HUES64 (cell line): ENCODE data around the gene IKBKE.

Experiments
- H3K27ac ChIP-seq: 2 replicates; pipeline ENCODE4 v1.7.0; 2013; ENCODE audit warnings: low read depth, low read length, inconsistent platforms
- H3K27me3 ChIP-seq: 2 replicates; pipeline ENCODE4 v1.6.1; 2013; ENCODE audit warnings: mild to moderate bottlenecking, low read length; ENCODE audit not compliant: insufficient read depth
- H3K36me3 ChIP-seq: 2 replicates; pipeline ENCODE4 v1.6.1; 2013; ENCODE audit warnings: mild to moderate bottlenecking, low read length; ENCODE audit not compliant: insufficient read depth
- H3K4me1 ChIP-seq: 2 replicates; pipeline ENCODE4 v1.6.1; 2013; ENCODE audit warnings: mild to moderate bottlenecking, low read length, moderate library complexity; ENCODE audit not compliant: insufficient read depth
- H3K4me3 ChIP-seq: 2 replicates; pipeline ENCODE4 v1.5.1; 2013; ENCODE audit warnings: mild to moderate bottlenecking, low read length, moderate library complexity
- H3K9ac ChIP-seq: 2 replicates; pipeline ENCODE4 v1.6.1; 2013; ENCODE audit warnings: mild to moderate bottlenecking, low read depth, low read length
- H3K9me3 ChIP-seq: 2 replicates; pipeline ENCODE4 v1.6.1; 2013; ENCODE audit warnings: low read depth, low read length; ENCODE audit not compliant: insufficient read depth
- WGBS: fragments of 150-250, 120-280 bp; methylation state at CpG from one replicate; pipeline ENCODE4 v1.1.7; 2013; ENCODE audit warnings: missing lambda C conversion rate; 5-methylcytosine and 5-hydroxymethylcytosine counted together

The IKBKE gene

DNA sequence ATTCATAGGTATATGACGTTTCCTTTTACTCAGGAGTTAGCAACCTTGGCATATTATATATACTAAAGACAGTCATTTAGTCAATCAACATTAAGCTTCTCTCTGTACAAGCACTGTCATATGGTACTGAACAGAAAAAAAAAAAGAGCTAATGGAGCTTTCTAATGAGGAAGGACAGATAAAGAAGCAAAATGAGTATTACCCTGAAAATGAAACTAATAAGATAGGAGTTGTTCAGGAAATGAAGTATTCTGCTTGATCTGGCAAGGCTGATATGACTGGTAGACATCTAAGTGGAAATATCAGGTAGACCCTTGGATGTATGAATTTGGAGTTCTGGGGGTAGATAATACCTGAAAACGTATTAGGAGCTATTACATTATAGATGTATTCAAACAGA lies 4.3 kb upstream of the IKBKE start:
- Histone ChIP-seq H3K27me3 (peaks cover 8% of the 10 kb centered on the region; the same call in 1 of the 2 replicates), H3K4me1 (peaks cover 21% of the 10 kb centered on the region)
- WGBS: 78% methylated on average over 1 of the region's 2 CpGs

DNA sequence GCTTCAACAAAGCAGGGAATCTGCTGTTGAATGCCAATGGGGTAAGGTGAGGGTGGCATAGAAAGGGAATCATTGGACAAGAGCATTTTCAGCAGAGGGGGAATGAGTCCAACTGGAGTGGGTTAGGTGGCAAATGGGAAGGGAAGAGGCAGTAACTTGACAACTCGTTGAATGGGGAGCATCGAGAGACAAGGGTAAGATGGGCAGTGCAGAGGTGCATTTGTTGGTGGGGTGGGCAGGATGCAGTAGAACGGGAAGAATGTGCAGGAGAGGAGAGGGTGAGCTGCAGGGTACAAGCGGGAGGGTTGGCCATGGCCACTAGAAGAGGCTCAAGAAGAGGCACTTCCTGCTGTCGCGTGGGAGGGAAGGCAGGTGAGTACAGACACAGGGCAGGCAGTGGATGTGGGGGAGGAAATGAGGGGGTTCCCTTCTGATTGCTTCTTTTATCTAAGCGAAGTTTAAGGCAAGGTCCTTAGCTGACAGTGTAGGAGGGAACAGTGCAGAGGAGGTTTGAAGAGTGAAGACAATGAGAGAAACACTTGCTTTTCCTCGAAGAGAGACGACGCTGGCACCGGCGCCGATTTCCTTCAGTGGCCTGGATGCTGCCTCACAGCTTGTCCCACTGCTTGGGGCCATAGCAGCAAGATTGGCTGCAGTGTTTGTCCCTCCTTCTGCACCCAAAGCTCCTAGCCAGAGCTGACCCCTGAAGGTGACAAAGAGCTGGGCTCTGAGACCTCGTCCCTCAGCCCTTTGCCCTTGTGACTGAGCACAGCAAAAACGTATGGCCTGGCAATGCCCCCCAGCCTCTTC lies 3.2 kb upstream of the IKBKE start:
- Histone ChIP-seq H3K27me3 (peaks cover 8% of the 10 kb centered on the region; the same call in 1 of the 2 replicates), H3K9me3 (no peaks in the 10 kb centered on the region), H3K9ac (no peak overlapping the region), H3K4me3 (no peak overlapping the region), H3K27ac (no peak overlapping the region), H3K4me1 (peaks cover 32% of the 10 kb centered on the region), H3K36me3 (peaks cover 12% of the 10 kb centered on the region; the same call in 1 of the 2 replicates)
- 77% methylated on average over 15 of the region's 15 CpGs for WGBS

More for the DNA sequence above, 4.3 kb upstream of the IKBKE start:
- no peak overlapping the region for H3K4me3 ChIP-seq
- H3K9me3 ChIP-seq: no peaks in the 10 kb centered on the region
- H3K27ac ChIP-seq: no peak overlapping the region
- H3K36me3 ChIP-seq: peaks cover 19% of the 10 kb centered on the region; the same call in 1 of the 2 replicates
- no peak overlapping the region for H3K9ac ChIP-seq

DNA sequence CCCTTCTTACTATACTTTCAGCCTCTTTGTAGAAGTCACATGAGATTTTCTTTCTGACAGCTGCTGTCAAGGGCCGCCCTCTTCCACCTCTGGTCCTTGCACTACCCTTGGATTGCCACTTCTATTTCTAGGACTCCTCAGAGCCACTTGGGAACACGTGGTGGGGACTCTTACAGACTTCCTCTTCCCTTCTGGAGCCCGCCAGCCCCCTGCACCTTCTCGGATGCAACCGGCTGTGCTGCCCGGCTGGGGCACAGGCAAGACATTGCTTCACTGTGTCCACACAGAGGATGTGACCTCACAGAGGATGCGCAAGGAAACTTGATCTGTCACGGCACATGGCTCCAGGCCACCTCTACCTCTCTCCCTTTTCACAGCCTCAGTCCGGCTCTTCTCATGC lies 2.4 kb upstream of the IKBKE start:
- no peak overlapping the region for H3K27ac ChIP-seq
- peaks cover 6% of the 10 kb centered on the region; the same call in 1 of the 2 replicates for H3K36me3 ChIP-seq
- H3K27me3 ChIP-seq: peaks cover 8% of the 10 kb centered on the region; the same call in 1 of the 2 replicates
- no peaks in the 10 kb centered on the region for H3K9me3 ChIP-seq
- WGBS: 73% methylated on average over 9 of the region's 9 CpGs
- H3K9ac ChIP-seq: no peak overlapping the region
- peaks cover 40% of the 10 kb centered on the region for H3K4me1 ChIP-seq
- H3K4me3 ChIP-seq: no peak overlapping the region

DNA sequence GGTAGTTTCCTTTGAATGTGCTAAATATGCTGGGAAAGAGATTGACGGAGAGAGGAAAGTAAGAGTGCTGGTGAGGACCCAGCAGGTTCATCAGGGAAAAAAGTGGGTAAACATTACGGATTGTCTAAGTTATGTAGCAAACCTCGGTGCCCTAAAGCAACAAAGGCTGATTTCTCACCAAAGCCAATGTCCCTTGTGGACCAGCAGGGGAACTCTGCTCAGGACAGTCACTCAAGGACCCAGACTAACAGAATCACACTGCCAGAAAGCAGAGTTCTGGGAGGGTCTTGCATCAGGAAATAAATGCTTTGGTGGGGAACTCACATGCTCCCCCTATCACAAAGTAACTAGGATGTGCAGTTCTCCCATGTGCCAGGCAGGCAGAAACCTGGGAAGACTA lies 1.7 kb upstream of the IKBKE start:
- H3K4me1 ChIP-seq: peaks cover 45% of the 10 kb centered on the region
- H3K9me3 ChIP-seq: no peaks in the 10 kb centered on the region
- no peak overlapping the region for H3K4me3 ChIP-seq
- no peaks in the 10 kb centered on the region; the same call in 1 of the 2 replicates for H3K36me3 ChIP-seq
- no peak overlapping the region for H3K27ac ChIP-seq
- H3K9ac ChIP-seq: no peak overlapping the region
- 78% methylated on average over 3 of the region's 3 CpGs for WGBS
- H3K27me3 ChIP-seq: peaks cover 8% of the 10 kb centered on the region; the same call in 1 of the 2 replicates

DNA sequence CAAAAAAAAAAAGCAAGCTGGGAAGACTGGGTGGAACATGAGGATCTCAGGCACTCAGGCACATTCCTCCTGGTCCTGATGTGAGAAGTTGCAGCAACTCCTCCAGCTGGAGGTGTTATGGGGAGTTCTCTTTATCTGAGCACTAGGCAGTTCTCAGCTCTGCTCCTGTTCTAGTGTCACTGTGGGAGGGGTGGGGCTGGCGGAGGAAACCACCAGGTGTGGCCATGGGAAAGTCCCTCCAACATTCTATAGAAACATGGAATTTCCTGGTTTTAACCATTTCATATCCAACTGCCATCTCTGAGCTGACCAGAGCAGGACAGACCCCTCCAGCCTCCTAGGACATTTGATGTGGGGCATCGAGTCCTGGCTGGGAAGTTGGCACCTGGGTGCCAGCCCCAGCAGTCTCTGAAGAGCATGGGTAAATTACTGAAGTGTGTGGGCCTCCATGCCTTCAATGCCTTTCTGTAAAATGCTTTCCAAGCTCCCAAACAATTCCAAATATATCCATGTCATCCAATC lies 804 bp upstream of the IKBKE start:
- Histone ChIP-seq H3K4me3 (peak overlapping the region; percentile 71; the same call in 1 of the 2 replicates), H3K27me3 (peaks cover 8% of the 10 kb centered on the region; the same call in 1 of the 2 replicates), H3K9me3 (no peaks in the 10 kb centered on the region), H3K4me1 (peaks cover 45% of the 10 kb centered on the region), H3K27ac (no peak overlapping the region), H3K36me3 (no peaks in the 10 kb centered on the region), H3K9ac (no peak overlapping the region)
- 61% methylated on average over 2 of the region's 2 CpGs for WGBS

DNA sequence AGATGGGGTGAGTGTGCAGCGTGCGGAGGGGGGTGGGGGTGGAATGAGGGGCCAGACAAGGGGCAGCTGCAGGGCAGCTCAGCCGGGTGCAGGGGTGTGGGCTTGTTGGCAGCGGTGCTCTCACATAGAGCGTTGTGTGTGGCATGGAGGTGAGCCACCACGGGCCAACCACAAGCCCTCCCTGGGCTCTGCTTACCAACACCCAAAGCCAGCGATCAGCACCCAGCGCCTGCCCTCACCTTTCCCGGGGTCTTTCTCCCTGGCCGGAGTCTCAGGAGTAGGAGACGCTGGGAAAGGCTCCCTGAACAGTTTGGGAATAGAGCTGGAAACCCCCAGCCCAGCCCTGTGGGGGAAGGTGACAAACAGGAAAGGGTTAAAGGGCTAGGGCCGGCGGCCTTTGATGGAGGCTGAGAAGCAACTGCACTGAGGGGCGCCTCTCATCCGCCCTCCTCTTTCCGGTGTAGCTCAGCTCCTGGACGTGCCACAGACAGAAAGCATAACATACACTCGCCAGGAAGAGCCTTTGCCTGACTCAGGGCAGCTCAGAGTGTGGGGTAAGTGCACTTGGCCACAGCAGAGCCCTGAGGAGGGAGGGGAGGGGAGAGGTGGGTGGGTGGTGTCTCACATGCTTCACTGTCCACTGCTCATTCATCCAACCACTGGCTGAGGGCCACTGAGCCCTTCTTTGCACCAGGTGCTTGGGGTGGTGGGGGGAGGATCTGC lies 577 bp downstream of the IKBKE start:
- 0% methylated on average over 18 of the region's 18 CpGs for WGBS
- Histone ChIP-seq H3K9me3 (no peaks in the 10 kb centered on the region), H3K9ac (peak overlapping the region; percentile 26), H3K4me1 (peaks cover 45% of the 10 kb centered on the region), H3K27me3 (peaks cover 8% of the 10 kb centered on the region; the same call in 1 of the 2 replicates), H3K27ac (peak overlapping the region; percentile 60; the same call in 1 of the 2 replicates), H3K36me3 (peaks cover 5% of the 10 kb centered on the region; the same call in 1 of the 2 replicates), H3K4me3 (peak overlapping the region; percentile 71)

DNA sequence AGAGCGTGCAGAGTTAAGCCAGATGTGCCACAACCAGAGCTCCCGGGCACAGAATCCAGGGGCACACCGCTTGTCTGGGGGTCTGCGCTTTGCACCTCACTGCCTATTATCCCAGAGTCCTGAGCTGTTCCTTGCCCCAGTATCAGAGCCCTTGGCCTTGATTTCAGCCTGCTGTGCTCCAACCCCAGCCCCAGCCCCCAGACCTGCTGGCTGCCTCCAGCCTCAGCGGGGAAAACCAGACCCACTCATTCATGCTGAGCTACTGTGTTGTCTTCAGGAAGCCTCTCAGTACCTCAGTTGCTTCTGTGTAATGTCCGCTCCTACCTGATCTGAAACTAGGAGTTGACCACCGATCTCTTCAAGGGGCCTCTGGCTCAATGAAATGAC lies 1.1 kb downstream of the IKBKE start:
- H3K4me1 ChIP-seq: peaks cover 45% of the 10 kb centered on the region
- H3K27ac ChIP-seq: peak overlapping the region; percentile 48; the same call in 1 of the 2 replicates
- peak overlapping the region; percentile 26; the same call in 1 of the 2 replicates for H3K9ac ChIP-seq
- 28% methylated on average over 7 of the region's 7 CpGs for WGBS
- peaks cover 7% of the 10 kb centered on the region; the same call in 1 of the 2 replicates for H3K36me3 ChIP-seq
- H3K9me3 ChIP-seq: no peaks in the 10 kb centered on the region
- H3K4me3 ChIP-seq: peak overlapping the region; percentile 71
- H3K27me3 ChIP-seq: peaks cover 8% of the 10 kb centered on the region; the same call in 1 of the 2 replicates

DNA sequence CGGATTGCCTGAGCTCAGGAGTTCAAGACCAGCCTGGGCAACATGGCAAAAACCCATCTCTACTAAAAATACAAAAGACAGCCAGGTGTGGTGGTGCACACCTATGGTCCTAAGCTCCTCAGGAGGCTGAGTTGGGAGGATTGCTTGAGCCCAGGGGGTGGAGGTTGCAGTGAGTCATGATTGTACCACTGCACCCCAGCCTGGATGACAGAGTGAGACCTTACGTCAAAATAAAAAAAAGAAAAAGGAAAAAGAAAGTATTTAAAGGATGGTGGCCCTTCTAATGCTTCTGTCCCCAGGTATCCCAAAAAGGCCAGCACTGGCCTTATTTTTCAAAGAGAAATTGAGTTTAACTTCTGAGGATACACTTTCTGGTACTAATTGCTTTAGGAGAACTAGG lies 1.7 kb downstream of the IKBKE start:
- peaks cover 4% of the 10 kb centered on the region; the same call in 1 of the 2 replicates for H3K27me3 ChIP-seq
- H3K9ac ChIP-seq: no peak overlapping the region
- no peaks in the 10 kb centered on the region for H3K9me3 ChIP-seq
- 90% methylated on average over 2 of the region's 2 CpGs for WGBS
- peaks cover 42% of the 10 kb centered on the region for H3K4me1 ChIP-seq
- H3K36me3 ChIP-seq: peaks cover 7% of the 10 kb centered on the region; the same call in 1 of the 2 replicates
- no peak overlapping the region for H3K4me3 ChIP-seq
- H3K27ac ChIP-seq: no peak overlapping the region

DNA sequence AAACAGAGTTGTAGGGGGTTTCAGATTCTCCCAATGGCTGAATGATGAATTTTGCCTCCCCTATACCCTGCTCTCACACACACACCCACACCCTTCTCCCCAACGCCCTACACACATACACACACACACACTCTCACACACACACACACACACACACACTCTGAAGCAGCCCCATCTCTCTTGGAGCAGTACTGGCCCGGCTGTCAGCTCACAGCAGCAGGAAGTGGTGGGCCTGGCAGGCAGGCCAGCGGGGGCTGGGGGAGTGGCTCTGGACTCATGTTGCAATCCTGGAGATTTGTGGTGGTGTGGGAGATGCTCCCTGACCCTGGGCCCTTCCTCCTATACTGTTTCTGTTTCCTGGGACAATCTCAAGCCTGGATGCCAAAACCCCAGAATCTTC lies 2.2 kb downstream of the IKBKE start:
- Histone ChIP-seq H3K27ac (no peak overlapping the region), H3K36me3 (peaks cover 7% of the 10 kb centered on the region; the same call in 1 of the 2 replicates), H3K4me3 (no peak overlapping the region), H3K9me3 (no peaks in the 10 kb centered on the region), H3K27me3 (no peaks in the 10 kb centered on the region), H3K4me1 (peaks cover 39% of the 10 kb centered on the region), H3K9ac (no peak overlapping the region)
- WGBS: 16% methylated on average over 3 of the region's 3 CpGs

DNA sequence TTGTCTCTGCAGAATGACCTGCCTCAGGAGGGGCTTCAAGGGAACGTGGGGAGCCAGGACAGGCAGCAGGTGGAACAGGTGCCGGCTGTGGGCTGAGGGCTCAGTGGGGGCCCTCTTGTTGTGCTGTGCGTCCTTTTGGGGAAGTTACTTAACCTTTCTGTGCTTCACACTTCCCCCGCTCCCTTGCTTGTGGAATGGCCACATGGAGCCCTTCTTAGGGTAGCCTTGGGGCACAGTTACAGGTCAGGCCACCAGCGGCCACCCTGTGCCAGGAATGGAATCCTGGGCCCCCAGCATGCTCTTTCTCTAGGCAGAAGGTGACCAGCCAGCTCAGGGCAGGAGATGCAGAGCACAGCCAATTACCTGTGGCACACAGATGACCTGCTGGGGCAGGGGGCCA lies 2.6 kb downstream of the IKBKE start:
- Histone ChIP-seq H3K27me3 (no peaks in the 10 kb centered on the region), H3K27ac (no peak overlapping the region), H3K9ac (no peak overlapping the region), H3K36me3 (peaks cover 7% of the 10 kb centered on the region; the same call in 1 of the 2 replicates), H3K4me3 (no peak overlapping the region), H3K9me3 (no peaks in the 10 kb centered on the region), H3K4me1 (peaks cover 38% of the 10 kb centered on the region)
- 56% methylated on average over 5 of the region's 5 CpGs for WGBS

DNA sequence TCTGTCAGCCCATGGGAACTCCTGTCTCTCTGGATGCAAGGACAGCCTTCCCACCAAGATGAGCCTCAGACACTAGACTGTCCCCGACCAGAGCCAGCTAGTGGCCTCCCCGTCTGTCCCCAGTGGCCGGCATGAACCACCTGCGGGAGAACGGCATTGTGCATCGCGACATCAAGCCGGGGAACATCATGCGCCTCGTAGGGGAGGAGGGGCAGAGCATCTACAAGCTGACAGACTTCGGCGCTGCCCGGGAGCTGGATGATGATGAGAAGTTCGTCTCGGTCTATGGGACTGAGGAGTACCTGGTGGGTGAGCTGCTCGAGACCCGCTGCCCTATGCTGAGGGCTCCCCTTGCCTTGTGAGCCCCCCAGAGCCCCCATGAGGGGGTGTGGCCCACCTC lies 5.8 kb downstream of the IKBKE start:
- H3K4me3 ChIP-seq: no peak overlapping the region
- 95% methylated on average over 17 of the region's 17 CpGs for WGBS
- no peak overlapping the region for H3K27ac ChIP-seq
- H3K4me1 ChIP-seq: peaks cover 23% of the 10 kb centered on the region
- H3K9me3 ChIP-seq: no peaks in the 10 kb centered on the region
- H3K9ac ChIP-seq: no peak overlapping the region
- peaks cover 7% of the 10 kb centered on the region; the same call in 1 of the 2 replicates for H3K36me3 ChIP-seq
- no peaks in the 10 kb centered on the region for H3K27me3 ChIP-seq
